AG04450 (cell line): ENCODE results near the gene SF3A1. TPM values are rescaled to one million over a fixed set of nuclear protein-coding genes. Genes with fewer than 3 reads are reported as not detected.

Experiments
- CTCF ChIA-PET: fragments of 300-600, 350-600 bp; formaldehyde crosslinking; extraction: SDS; loops from one replicate; lab custom pipeline; 2022; ENCODE audit warnings: antibody characterized with exemption, inconsistent platforms; lab: Charles Lee
- POLR2A ChIA-PET: fragments of 350-600 bp; formaldehyde crosslinking; extraction: SDS; loops from one replicate; lab custom pipeline; 2021; ENCODE audit warnings: antibody characterized with exemption, inconsistent platforms; lab: Yijun Ruan, JAX
- DNase-seq: peaks from one replicate; pipeline ENCODE4 v3.0.0-alpha.2; 2011; ENCODE audit warnings: low read depth, low spot score
- H3K27ac ChIP-seq: one replicate; pipeline ENCODE4 v1.5.1; 2012; ENCODE audit warnings: low read depth, low read length, control low read depth
- H3K27me3 ChIP-seq: one replicate; pipeline ENCODE4 v1.6.0; 2012; ENCODE audit warnings: low read length; ENCODE audit not compliant: control insufficient read depth, insufficient read depth
- H3K4me3 ChIP-seq: 2 replicates; pipeline ENCODE4 v1.5.1; 2011; ENCODE audit warnings: mild to moderate bottlenecking, low read depth, low read length, control low read depth
- H3K9me3 ChIP-seq: 2 replicates; pipeline ENCODE4 v1.5.1; 2012; ENCODE audit warnings: low read length; ENCODE audit not compliant: control insufficient read depth, insufficient read depth
- CTCF ChIP-seq: IDR thresholded peaks from 2 replicates; pipeline ENCODE4 v1.5.1; 2011; ENCODE audit warnings: low read depth, low read length, control low read depth, inconsistent platforms
- polyA plus RNA-seq: library from polyadenylated mRNA; depleted of rRNA; stranded (reverse); fragments of >200 nt; gene quantifications from 2 replicates; pipeline ENCODE4 v1.2.3, GENCODE V29; 2011

Gene SF3A1
- polyA plus RNA-seq, 1 experiment: 53.1 TPM

- no peak for TF ChIP-seq CTCF
- CTCF ChIA-PET: interaction anchor here (0.6 to 7.0 kb wide), 3 partner anchors 36 to 266 kb away, joined by 3 to 44 read pairs (median 6); partner anchors contain the start of gene CASTOR1
- POLR2A ChIA-PET: interaction anchor here (0.8 kb wide), 1 partner anchor 35 kb away, joined by 3 read pairs; the partner anchor contains the start of gene CASTOR1
Observed at GRCh38 chr22:30324014-30324730, 32.5 kb downstream of the SF3A1 start.

GRCh38 chr22:30323246-30323645, 33.4 kb downstream of the SF3A1 start:
- H3K4me3 ChIP-seq: no peak overlapping the region
- ChIA-PET CTCF (interaction anchor here (0.6 to 7.0 kb wide), 3 partner anchors 35 to 265 kb away, joined by 3 to 44 read pairs (median 6); partner anchors contain the start of gene CASTOR1), POLR2A (interaction anchor here (0.8 to 0.9 kb wide), 2 partner anchors 12 to 34 kb away, joined by 3 to 10 read pairs; partner anchors contain the start of gene CASTOR1)
- no peak overlapping the region for H3K27ac ChIP-seq
- TF ChIP-seq CTCF: no peak
- H3K9me3 ChIP-seq: no peaks in the 10 kb centered on the region
- no peak for DNase-seq
- H3K27me3 ChIP-seq: no peaks in the 10 kb centered on the region

More at GRCh38 chr22:30324014-30324730, 32.5 kb downstream of the SF3A1 start:
- Histone ChIP-seq H3K27ac (peak overlapping the region; percentile 47), H3K4me3 (peak overlapping the region; percentile 83), H3K27me3 (no peaks in the 10 kb centered on the region), H3K9me3 (no peaks in the 10 kb centered on the region)
- DNase-seq: no peak

GRCh38 chr22:30321461-30321860, 35.2 kb downstream of the SF3A1 start:
- H3K27ac ChIP-seq: no peak overlapping the region
- POLR2A ChIA-PET: interaction anchor here (0.8 kb wide), 1 partner anchor 9 kb away, joined by 3 read pairs; no protein-coding TSS in a partner anchor
- no peaks in the 10 kb centered on the region for H3K9me3 ChIP-seq
- CTCF ChIA-PET: interaction anchor here (2.4 kb wide), 1 partner anchor 34 kb away, joined by 7 read pairs; no protein-coding TSS in a partner anchor
- no peak for TF ChIP-seq CTCF
- no peaks in the 10 kb centered on the region for H3K27me3 ChIP-seq
- DNase-seq: no peak
- no peak overlapping the region for H3K4me3 ChIP-seq

GRCh38 chr22:30320021-30320556, 36.6 kb downstream of the SF3A1 start:
- no peak for TF ChIP-seq CTCF
- DNase-seq: no peak
- CTCF ChIA-PET: interaction anchor here (2.4 to 4.4 kb wide), 2 partner anchors 32 kb away, joined by 7 to 15 read pairs; partner anchors contain the start of gene CASTOR1
- no peak overlapping the region for H3K4me3 ChIP-seq
- H3K9me3 ChIP-seq: no peaks in the 10 kb centered on the region
- no peaks in the 10 kb centered on the region for H3K27me3 ChIP-seq
- POLR2A ChIA-PET: no interaction called here
- H3K27ac ChIP-seq: no peak overlapping the region
